ENCODE measurements around the gene C11orf68. TPM values are rescaled to one million over a fixed set of nuclear protein-coding genes. Genes with fewer than 3 reads are reported as not detected.

Gene C11orf68
- total and polyA plus RNA-seq, 2 of the 8 experiments (the other 6 are each of a cell fraction or from before 2014, with no cell fraction given), result 24.0 to 51.2 TPM

DNA sequence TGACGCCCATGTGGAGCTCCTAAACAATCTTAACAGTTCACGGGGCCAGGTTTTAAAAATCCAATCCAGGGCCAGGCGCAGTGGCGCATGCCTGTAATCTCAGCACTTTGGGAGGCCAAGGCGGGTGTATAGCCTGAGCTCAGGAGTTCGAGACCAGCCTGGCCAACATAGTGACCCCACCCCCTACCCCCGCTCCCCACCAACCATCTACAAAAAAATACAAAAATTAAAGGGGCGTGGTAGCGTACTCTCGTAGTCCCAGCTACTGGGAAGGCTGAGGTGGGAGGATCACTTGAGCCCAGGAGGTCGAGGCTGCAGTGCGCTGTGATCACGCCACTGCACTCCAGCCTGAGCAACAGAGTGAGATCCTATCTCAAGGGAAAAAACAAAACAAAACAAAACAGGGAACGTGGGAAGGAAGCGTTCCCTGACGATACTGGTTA lies 42.0 kb upstream of the C11orf68 start (continued):
- TF ChIP-seq TEAD4 (IDR thresholded peaks at IDR 0.05; ENCODE audit: low read depth, low read length) (no peak), PHF8 (conservative IDR thresholded peaks at IDR 0.05; ENCODE audit: low read depth, low read length) (no peak)
